ENCODE data around the gene TCF12. TPM values are rescaled to one million over a fixed set of nuclear protein-coding genes. Genes with fewer than 3 reads are reported as not detected.

Gene TCF12
- total RNA-seq, 1 donor from 2014 or later, result 93.0 TPM

DNA sequence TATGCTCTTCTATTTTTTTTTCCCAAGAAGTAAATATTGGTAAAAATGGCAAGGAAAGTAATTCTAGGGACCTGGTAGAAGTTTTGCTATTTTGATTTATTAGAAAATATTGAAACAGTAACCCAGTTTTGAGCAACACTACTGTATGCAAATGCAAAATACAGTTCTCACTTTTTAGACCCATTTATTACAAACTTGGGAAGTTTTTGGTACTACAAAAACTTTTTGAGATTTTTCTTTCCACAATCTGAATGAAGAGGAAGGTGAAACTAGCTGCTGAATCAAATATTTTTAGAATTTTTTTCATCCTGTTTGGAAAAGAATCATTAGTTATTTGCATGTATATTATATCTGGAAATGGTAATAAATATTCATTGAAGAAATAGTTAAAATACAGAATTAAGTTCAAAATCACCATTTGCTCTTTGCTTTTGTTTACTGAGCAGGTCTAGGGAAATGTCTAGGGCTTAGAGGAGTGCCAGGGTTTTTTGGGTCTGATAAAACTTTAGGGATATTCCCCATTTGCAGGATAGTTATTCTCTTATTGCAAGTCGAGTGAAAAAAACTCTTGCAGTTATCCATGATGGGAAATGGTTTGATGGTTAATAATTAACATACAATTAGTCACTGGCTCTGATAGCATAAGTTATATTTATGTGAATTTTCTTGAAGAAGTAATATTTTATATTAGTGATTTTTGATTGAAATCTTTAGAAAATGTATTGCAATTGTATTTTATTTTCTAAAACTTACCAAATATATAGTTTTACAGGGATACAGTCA is 47.0 kb downstream of the TCF12 start:
- Histone ChIP-seq H3K36me3 (no peaks in the 10 kb centered on the region), H3K27ac (no peak overlapping the region), H3K4me1 (peaks cover 32% of the 10 kb centered on the region), H3K9me3 (no peaks in the 10 kb centered on the region), H3K4me3 (no peak overlapping the region), H3K27me3 (ENCODE audit: low read depth) (no peaks in the 10 kb centered on the region)
- ATAC-seq (no peak), DNase-seq (no peak)
- intact Hi-C loops (cut with DNase I), result no loop called here
- TF ChIP-seq, protein P1, sequence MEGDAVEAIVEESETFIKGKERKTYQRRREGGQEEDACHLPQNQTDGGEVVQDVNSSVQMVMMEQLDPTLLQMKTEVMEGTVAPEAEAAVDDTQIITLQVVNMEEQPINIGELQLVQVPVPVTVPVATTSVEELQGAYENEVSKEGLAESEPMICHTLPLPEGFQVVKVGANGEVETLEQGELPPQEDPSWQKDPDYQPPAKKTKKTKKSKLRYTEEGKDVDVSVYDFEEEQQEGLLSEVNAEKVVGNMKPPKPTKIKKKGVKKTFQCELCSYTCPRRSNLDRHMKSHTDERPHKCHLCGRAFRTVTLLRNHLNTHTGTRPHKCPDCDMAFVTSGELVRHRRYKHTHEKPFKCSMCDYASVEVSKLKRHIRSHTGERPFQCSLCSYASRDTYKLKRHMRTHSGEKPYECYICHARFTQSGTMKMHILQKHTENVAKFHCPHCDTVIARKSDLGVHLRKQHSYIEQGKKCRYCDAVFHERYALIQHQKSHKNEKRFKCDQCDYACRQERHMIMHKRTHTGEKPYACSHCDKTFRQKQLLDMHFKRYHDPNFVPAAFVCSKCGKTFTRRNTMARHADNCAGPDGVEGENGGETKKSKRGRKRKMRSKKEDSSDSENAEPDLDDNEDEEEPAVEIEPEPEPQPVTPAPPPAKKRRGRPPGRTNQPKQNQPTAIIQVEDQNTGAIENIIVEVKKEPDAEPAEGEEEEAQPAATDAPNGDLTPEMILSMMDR (IDR thresholded peaks at IDR 0.05), result no peak

DNA sequence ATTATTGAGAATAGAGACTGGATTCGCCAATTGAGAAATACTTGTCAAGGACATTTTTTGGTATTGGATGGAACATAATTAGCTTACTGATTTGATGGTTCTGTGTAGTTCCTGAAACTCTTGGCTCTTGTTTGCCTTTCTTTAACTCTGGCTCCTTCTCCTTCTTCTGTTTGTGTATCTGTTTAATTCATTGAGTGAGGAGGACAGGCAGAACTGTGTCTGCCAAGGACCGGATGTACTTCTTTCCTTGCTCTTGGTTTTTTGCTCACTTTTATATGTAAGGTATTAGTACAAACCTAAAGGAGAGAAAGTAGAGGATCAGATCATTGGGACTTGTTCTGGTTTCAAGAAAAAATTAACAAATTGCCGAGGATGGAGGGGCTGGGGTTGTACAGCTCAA is 48.9 kb downstream of the TCF12 start:
- ATAC-seq, result no peak
- intact Hi-C loops (cut with DNase I), result no loop called here

DNA sequence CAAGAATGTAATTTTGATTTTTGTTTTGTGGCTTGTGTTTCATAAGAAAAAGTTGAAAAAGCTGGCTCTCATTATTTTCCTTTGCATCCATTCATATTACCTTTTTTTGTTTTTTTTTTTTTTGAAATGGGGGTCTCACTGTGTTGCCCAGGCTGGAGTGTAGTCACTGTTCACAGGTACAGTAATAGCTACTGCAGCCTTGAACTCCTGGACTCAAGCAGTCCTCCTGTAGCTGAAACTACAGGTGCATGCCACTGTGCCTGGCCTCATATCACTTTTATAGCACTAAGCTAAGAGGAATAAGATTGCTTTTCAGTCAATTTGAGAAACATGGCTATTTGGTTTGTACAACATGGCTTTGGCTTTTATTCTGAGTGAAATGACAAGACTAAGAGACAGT is 49.8 kb downstream of the TCF12 start:
- no peak for ATAC-seq
- H3K27ac ChIP-seq, result no peak overlapping the region

More for the DNA sequence above, 48.9 kb downstream of the TCF12 start:
- H3K9me3 ChIP-seq, result no peaks in the 10 kb centered on the region
- no peaks in the 10 kb centered on the region for H3K27me3 ChIP-seq (ENCODE audit: low read depth)
- H3K4me3 ChIP-seq, result no peak overlapping the region
- DNase-seq, result no peak
- H3K27ac ChIP-seq, result no peak overlapping the region
- TF ChIP-seq, protein P1 (IDR thresholded peaks at IDR 0.05), result no peak
- H3K4me1 ChIP-seq, result peaks cover 32% of the 10 kb centered on the region
- H3K36me3 ChIP-seq, result no peaks in the 10 kb centered on the region

DNA sequence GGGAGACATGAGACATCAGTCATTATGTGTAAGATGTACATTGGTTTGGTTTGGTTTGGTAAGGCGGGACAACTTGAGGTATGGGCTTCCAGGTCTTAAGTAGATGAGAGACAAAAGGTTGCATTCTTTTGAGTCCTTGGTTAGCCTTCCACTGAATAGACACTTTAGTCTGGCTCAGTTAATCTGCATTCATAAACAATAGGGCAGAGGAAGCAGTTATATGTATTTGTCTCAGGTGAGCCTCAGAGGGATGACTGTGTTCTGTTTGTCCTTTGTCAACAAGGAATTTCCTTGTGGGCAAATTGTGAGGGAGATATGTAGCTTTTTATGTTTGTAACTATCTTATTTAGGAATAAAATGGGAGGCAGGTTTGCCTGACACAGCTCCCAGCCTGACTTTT is 50.4 kb downstream of the TCF12 start:
- no peak overlapping the region for H3K27ac ChIP-seq
- H3K36me3 ChIP-seq, result no peaks in the 10 kb centered on the region
- peaks cover 29% of the 10 kb centered on the region for H3K4me1 ChIP-seq
- intact Hi-C loops (cut with DNase I), result no loop called here
- H3K27me3 ChIP-seq (ENCODE audit: low read depth), result no peaks in the 10 kb centered on the region
- ATAC-seq, result peak in 1 of 2 donors; percentile 12
- no peak overlapping the region for H3K4me3 ChIP-seq
- DNase-seq, result no peak
- TF ChIP-seq, protein P1 (IDR thresholded peaks at IDR 0.05), result no peak
- H3K9me3 ChIP-seq, result no peaks in the 10 kb centered on the region

More for the DNA sequence above, 49.8 kb downstream of the TCF12 start:
- intact Hi-C loops (cut with DNase I), result no loop called here
- Histone ChIP-seq H3K36me3 (no peaks in the 10 kb centered on the region), H3K27me3 (ENCODE audit: low read depth) (no peaks in the 10 kb centered on the region), H3K4me1 (peaks cover 32% of the 10 kb centered on the region), H3K9me3 (no peaks in the 10 kb centered on the region), H3K4me3 (no peak overlapping the region)
- DNase-seq, result no peak
- TF ChIP-seq, protein P1 (IDR thresholded peaks at IDR 0.05), result no peak

DNA sequence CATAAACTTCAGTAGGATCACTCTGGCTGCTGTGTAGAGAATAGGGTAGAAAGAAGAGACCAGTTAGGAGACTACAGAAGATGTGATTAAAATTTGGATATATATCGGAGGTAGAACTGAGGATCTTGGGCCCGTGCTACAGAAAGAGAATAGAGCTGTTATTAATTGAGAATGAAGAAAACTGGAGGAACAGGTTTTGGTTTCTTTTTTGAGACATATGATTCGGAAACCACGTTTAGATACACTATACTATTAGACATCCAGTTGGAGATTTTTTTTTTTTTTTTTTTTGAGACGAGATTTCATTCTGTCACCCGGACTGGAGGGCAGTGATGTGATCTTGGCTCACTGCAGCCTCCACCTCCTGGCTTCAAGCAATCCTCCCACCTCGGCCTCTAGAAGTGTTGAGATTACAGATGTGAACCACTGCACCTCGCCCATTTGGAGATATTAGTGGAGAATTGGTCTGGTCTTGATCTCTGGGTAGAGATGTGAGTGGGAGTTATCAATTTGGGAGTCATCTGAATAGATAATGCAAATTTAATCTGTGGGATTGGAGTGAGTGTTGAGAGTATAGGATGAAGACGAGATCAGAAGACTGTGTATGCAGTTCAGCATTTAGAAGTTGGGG is 50.9 kb downstream of the TCF12 start:
- Histone ChIP-seq H3K27me3 (ENCODE audit: low read depth) (no peaks in the 10 kb centered on the region), H3K9me3 (no peaks in the 10 kb centered on the region), H3K27ac (no peak overlapping the region), H3K4me1 (peaks cover 23% of the 10 kb centered on the region), H3K36me3 (no peaks in the 10 kb centered on the region), H3K4me3 (no peak overlapping the region)
- no peak for DNase-seq
- ATAC-seq, result peak in 1 of 2 donors; percentile 64
- intact Hi-C loops (cut with DNase I), result no loop called here
- TF ChIP-seq, protein P1 (IDR thresholded peaks at IDR 0.05), result no peak
